HCT116 (cell line): ENCODE measurements around the gene TTF1.

Source experiments
- CBX3 ChIP-seq: IDR thresholded peaks from 2 replicates; pipeline ENCODE4 v1.6.1; 2012; ENCODE audit warnings: low read depth
- CEBPB ChIP-seq: IDR thresholded peaks from 2 replicates; pipeline ENCODE4 v1.6.1; 2012; ENCODE audit warnings: low read depth
- EZH2 ChIP-seq: fragments of 200-600 bp; sonication (generic); IDR thresholded peaks from 2 replicates; pipeline ENCODE4 v1.6.1; 2017; ENCODE audit warnings: antibody characterized with exemption, mixed run types
- POLR2A ChIP-seq: IDR thresholded peaks from 2 replicates; pipeline ENCODE4 v1.7.0; 2011; ENCODE audit warnings: borderline replicate concordance; ENCODE audit not compliant: insufficient read depth, insufficient read length; ENCODE audit errors: extremely low read depth
- POLR2AphosphoS5 ChIP-seq: IDR thresholded peaks from 2 replicates; pipeline ENCODE4 v1.6.1; 2011; ENCODE audit warnings: mild to moderate bottlenecking, low read depth, low read length, moderate library complexity
- SIN3A ChIP-seq: IDR thresholded peaks from 2 replicates; pipeline ENCODE4 v1.6.1; 2012; ENCODE audit warnings: low read depth
- SRF ChIP-seq: IDR thresholded peaks from 2 replicates; pipeline ENCODE4 v1.6.1; 2012; ENCODE audit warnings: low read depth
- TCF7L2 ChIP-seq: IDR thresholded peaks from 2 replicates; pipeline ENCODE4 v1.7.0; 2011; ENCODE audit warnings: borderline replicate concordance, inconsistent platforms; ENCODE audit not compliant: insufficient read depth, insufficient read length; ENCODE audit errors: extremely low read depth
- YY1 ChIP-seq: IDR thresholded peaks from 2 replicates; pipeline ENCODE4 v1.6.1; 2011; ENCODE audit warnings: low read length, low read depth, moderate library complexity, mild to moderate bottlenecking; ENCODE audit not compliant: insufficient replicate concordance; ENCODE audit errors: extremely low read depth
- TF ChIP-seq, protein P1 (sequence below), 3 experiments: fragments of 200-600 bp in 1 of 3; sonication (generic) in 1 of 3; IDR thresholded peaks in 2 of 3; conservative IDR thresholded peaks in 1 of 3; 2 replicates each; pipeline ENCODE4 v1.5.1; 2012 to 2017; ENCODE audit warnings: low read depth in 2 of 3, low read length in 2 of 3, antibody characterized with exemption in 1 of 3, borderline replicate concordance in 1 of 3, control low read depth in 1 of 3, mild to moderate bottlenecking in 1 of 3, mixed read lengths in 1 of 3, mixed run types in 1 of 3, moderate library complexity in 1 of 3; ENCODE audit not compliant: insufficient read depth in 1 of 3

DNA sequence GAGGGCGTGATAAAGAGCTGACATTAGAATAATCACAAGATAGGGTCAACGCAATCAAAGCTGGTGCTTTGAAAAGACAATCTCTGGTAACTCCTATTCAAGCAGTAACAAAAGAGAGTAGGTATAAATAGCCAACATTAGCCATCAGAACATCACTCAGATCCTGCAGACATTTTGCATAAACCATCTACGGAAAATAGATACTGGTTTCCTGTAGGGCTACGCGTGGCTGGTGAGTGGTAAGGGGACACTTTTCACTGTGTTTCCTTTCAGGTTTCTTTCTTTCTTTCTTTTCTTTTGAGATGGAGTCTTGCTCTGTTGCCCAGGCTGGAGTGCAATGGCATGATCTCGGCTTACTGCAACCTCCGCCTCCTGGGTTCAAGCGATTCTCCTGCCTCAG is 22.3 kb downstream of the TTF1 start:
- TF ChIP-seq, protein P1, sequence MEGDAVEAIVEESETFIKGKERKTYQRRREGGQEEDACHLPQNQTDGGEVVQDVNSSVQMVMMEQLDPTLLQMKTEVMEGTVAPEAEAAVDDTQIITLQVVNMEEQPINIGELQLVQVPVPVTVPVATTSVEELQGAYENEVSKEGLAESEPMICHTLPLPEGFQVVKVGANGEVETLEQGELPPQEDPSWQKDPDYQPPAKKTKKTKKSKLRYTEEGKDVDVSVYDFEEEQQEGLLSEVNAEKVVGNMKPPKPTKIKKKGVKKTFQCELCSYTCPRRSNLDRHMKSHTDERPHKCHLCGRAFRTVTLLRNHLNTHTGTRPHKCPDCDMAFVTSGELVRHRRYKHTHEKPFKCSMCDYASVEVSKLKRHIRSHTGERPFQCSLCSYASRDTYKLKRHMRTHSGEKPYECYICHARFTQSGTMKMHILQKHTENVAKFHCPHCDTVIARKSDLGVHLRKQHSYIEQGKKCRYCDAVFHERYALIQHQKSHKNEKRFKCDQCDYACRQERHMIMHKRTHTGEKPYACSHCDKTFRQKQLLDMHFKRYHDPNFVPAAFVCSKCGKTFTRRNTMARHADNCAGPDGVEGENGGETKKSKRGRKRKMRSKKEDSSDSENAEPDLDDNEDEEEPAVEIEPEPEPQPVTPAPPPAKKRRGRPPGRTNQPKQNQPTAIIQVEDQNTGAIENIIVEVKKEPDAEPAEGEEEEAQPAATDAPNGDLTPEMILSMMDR (IDR thresholded peaks at IDR 0.05 in 2 of 3, conservative IDR thresholded peaks at IDR 0.05 in 1 of 3; ENCODE audit: borderline replicate concordance in 1 of 3, insufficient read depth in 1 of 3, low read depth in 2 of 3, low read length in 2 of 3), result no peak
- TF ChIP-seq CEBPB (no peak), TCF7L2 (no peak), POLR2A (no peak), EZH2 (no peak), YY1 (no peak), SIN3A (no peak), CBX3 (no peak), SRF (no peak), POLR2AphosphoS5 (no peak)
